ENCODE results near the gene NEAT1. TPM values are rescaled to one million over a fixed set of nuclear protein-coding genes. Genes with fewer than 3 reads are reported as not detected.
A peak's percentile ranks its signal among the peaks of the same experiment; 100 is the strongest.

Gene NEAT1
- total RNA-seq, 1 donor from 2014 or later: 43.4 TPM

GRCh38 chr11:65392186-65392829 lies 30.3 kb upstream of the NEAT1 start:
- no peak for TF ChIP-seq CTCF (IDR thresholded peaks at IDR 0.05; ENCODE audit: unreplicated experiment)
- peaks cover 34% of the 10 kb centered on the region for H3K4me1 Mint-ChIP-seq (ENCODE audit: unreplicated experiment)
- H3K36me3 Mint-ChIP-seq (ENCODE audit: low read depth, unreplicated experiment): peaks cover 9% of the 10 kb centered on the region
- DNase-seq (ENCODE audit: low spot score): no peak
- peaks cover 8% of the 10 kb centered on the region for H3K27me3 Mint-ChIP-seq (ENCODE audit: unreplicated experiment)
- no peaks in the 10 kb centered on the region for H3K9me3 Mint-ChIP-seq (ENCODE audit: unreplicated experiment)
- H3K4me3 Mint-ChIP-seq (ENCODE audit: unreplicated experiment): no peak overlapping the region
- no peak overlapping the region for H3K27ac Mint-ChIP-seq (ENCODE audit: unreplicated experiment)

GRCh38 chr11:65392899-65393298 lies 29.7 kb upstream of the NEAT1 start:
- no peaks in the 10 kb centered on the region for H3K9me3 Mint-ChIP-seq (ENCODE audit: unreplicated experiment)
- no peak for DNase-seq (ENCODE audit: low spot score)

GRCh38 chr11:65393513-65394079 lies 29.0 kb upstream of the NEAT1 start:
- TF ChIP-seq CTCF (IDR thresholded peaks at IDR 0.05; ENCODE audit: unreplicated experiment): no peak
- H3K4me1 Mint-ChIP-seq (ENCODE audit: unreplicated experiment): peaks cover 35% of the 10 kb centered on the region
- H3K27me3 Mint-ChIP-seq (ENCODE audit: unreplicated experiment): peaks cover 8% of the 10 kb centered on the region
- H3K4me3 Mint-ChIP-seq (ENCODE audit: unreplicated experiment): no peak overlapping the region
- no peaks in the 10 kb centered on the region for H3K9me3 Mint-ChIP-seq (ENCODE audit: unreplicated experiment)
- no peak overlapping the region for H3K27ac Mint-ChIP-seq (ENCODE audit: unreplicated experiment)
- H3K36me3 Mint-ChIP-seq (ENCODE audit: low read depth, unreplicated experiment): peaks cover 18% of the 10 kb centered on the region
- no peak for DNase-seq (ENCODE audit: low spot score)

More at GRCh38 chr11:65392899-65393298, 29.7 kb upstream of the NEAT1 start:
- Mint-ChIP-seq H3K27me3 (ENCODE audit: unreplicated experiment) (peaks cover 6% of the 10 kb centered on the region), H3K36me3 (ENCODE audit: low read depth, unreplicated experiment) (peaks cover 12% of the 10 kb centered on the region), H3K27ac (ENCODE audit: unreplicated experiment) (no peak overlapping the region), H3K4me1 (ENCODE audit: unreplicated experiment) (peaks cover 36% of the 10 kb centered on the region), H3K4me3 (ENCODE audit: unreplicated experiment) (peak overlapping the region; percentile 13)
- no peak for TF ChIP-seq CTCF (IDR thresholded peaks at IDR 0.05; ENCODE audit: unreplicated experiment)

- no peak for DNase-seq (ENCODE audit: low spot score)
- H3K36me3 Mint-ChIP-seq (ENCODE audit: low read depth, unreplicated experiment): peaks cover 21% of the 10 kb centered on the region
- no peaks in the 10 kb centered on the region for H3K9me3 Mint-ChIP-seq (ENCODE audit: unreplicated experiment)
- H3K27me3 Mint-ChIP-seq (ENCODE audit: unreplicated experiment): peaks cover 6% of the 10 kb centered on the region
- no peak overlapping the region for H3K4me3 Mint-ChIP-seq (ENCODE audit: unreplicated experiment)
- H3K4me1 Mint-ChIP-seq (ENCODE audit: unreplicated experiment): peaks cover 30% of the 10 kb centered on the region
- no peak overlapping the region for H3K27ac Mint-ChIP-seq (ENCODE audit: unreplicated experiment)
- TF ChIP-seq CTCF (IDR thresholded peaks at IDR 0.05; ENCODE audit: unreplicated experiment): no peak
Measured at GRCh38 chr11:65394125-65394536, 28.5 kb upstream of the NEAT1 start.

- Mint-ChIP-seq H3K36me3 (ENCODE audit: low read depth, unreplicated experiment) (peaks cover 23% of the 10 kb centered on the region), H3K4me3 (ENCODE audit: unreplicated experiment) (no peak overlapping the region), H3K27me3 (ENCODE audit: unreplicated experiment) (peaks cover 6% of the 10 kb centered on the region), H3K27ac (ENCODE audit: unreplicated experiment) (no peak overlapping the region), H3K9me3 (ENCODE audit: unreplicated experiment) (no peaks in the 10 kb centered on the region), H3K4me1 (ENCODE audit: unreplicated experiment) (peaks cover 13% of the 10 kb centered on the region)
- no peak for DNase-seq (ENCODE audit: low spot score)
- no peak for TF ChIP-seq CTCF (IDR thresholded peaks at IDR 0.05; ENCODE audit: unreplicated experiment)
Measured at GRCh38 chr11:65395961-65396530, 26.6 kb upstream of the NEAT1 start.

Data from endothelial cell (in vitro differentiated cells).